Endothelial cell of umbilical vein (primary cell): ENCODE data around the gene SNTA1.

Experiments
- CTCF ChIP-seq, 2 donors: IDR thresholded peaks; 1 replicate in 1 of 2; 2 replicates in 1 of 2; pipeline ENCODE4 v1.5.1; 2011; ENCODE audit warnings: low read length in 2 of 2, mild to moderate bottlenecking in 2 of 2, moderate library complexity in 2 of 2, control low read depth in 1 of 2, inconsistent platforms in 1 of 2, low read depth in 1 of 2; ENCODE audit not compliant: insufficient read depth in 1 of 2; ENCODE audit errors: extremely low read depth in 1 of 2
- EZH2 ChIP-seq: IDR thresholded peaks from 2 replicates; pipeline ENCODE4 v1.6.1; 2012; ENCODE audit warnings: borderline replicate concordance, low read depth, mild to moderate bottlenecking, moderate library complexity, low read length, inconsistent platforms; ENCODE audit not compliant: severe bottlenecking
- FOS ChIP-seq: IDR thresholded peaks from 2 replicates; pipeline ENCODE4 v1.6.1; 2011; ENCODE audit warnings: mild to moderate bottlenecking, low read length, moderate library complexity, borderline replicate concordance; ENCODE audit not compliant: insufficient read depth
- MAX ChIP-seq: IDR thresholded peaks from 2 replicates; pipeline ENCODE4 v1.6.1; 2011; ENCODE audit not compliant: insufficient read depth, insufficient read length
- MYC ChIP-seq: IDR thresholded peaks from one replicate; pipeline ENCODE4 v1.6.1; 2011; ENCODE audit warnings: mild to moderate bottlenecking, low read depth, low read length
- POLR2A ChIP-seq: IDR thresholded peaks from 2 replicates; pipeline ENCODE4 v1.6.1; 2012; ENCODE audit warnings: low read depth, mild to moderate bottlenecking, control low read depth, low read length
- POLR2AphosphoS5 ChIP-seq: IDR thresholded peaks from 2 replicates; pipeline ENCODE4 v1.6.1; 2012; ENCODE audit warnings: low read depth, mild to moderate bottlenecking, control low read depth, low read length, moderate library complexity; ENCODE audit not compliant: insufficient read depth

- no peak for TF ChIP-seq CTCF (IDR thresholded peaks at IDR 0.05; ENCODE audit: extremely low read depth in 1 of 2, insufficient read depth in 1 of 2, low read depth in 1 of 2, low read length in 2 of 2)
- TF ChIP-seq POLR2A: no peak
- no peak for TF ChIP-seq POLR2AphosphoS5
- no peak for TF ChIP-seq EZH2
- no peak for TF ChIP-seq MYC
- no peak for TF ChIP-seq FOS
- no peak for TF ChIP-seq MAX
Measured at GRCh38 chr20:33470457-33470856, 26.9 kb upstream of the SNTA1 start.
